Spleen (tissue), 7 donors: ENCODE measurements around the gene SLC27A2.

ENCODE experiments used
- POLR2AphosphoS5 ChIP-seq, 3 donors: sonication (generic); formaldehyde crosslinking; IDR thresholded peaks; one replicate each; pipeline ENCODE4 v1.5.1; 2017; ENCODE audit warnings: antibody characterized with exemption in 3 of 3
- TF ChIP-seq, protein P1 (sequence below), 11 experiments: fragments of 200-600 bp in 7 of 11; fragments of 450-650 bp in 4 of 11; sonication (generic) in 4 of 11; IDR thresholded peaks in 8 of 11; conservative IDR thresholded peaks in 3 of 11; 1 replicate in 7 of 11; 2 replicates in 4 of 11; pipeline versions ENCODE4 v1.4.0 to v1.8.0; 2016 to 2021; ENCODE audit warnings: antibody characterized with exemption in 11 of 11, inconsistent platforms in 4 of 11, mild to moderate bottlenecking in 1 of 11
- donor health status: DM: no; HTN: no; CAD: no; lungs with moderate emphysema.
- donor health status: DM: no; HTN: no; CAD: no.
- donor health status: DM: no; HTN: no; CAD: no.

DNA sequence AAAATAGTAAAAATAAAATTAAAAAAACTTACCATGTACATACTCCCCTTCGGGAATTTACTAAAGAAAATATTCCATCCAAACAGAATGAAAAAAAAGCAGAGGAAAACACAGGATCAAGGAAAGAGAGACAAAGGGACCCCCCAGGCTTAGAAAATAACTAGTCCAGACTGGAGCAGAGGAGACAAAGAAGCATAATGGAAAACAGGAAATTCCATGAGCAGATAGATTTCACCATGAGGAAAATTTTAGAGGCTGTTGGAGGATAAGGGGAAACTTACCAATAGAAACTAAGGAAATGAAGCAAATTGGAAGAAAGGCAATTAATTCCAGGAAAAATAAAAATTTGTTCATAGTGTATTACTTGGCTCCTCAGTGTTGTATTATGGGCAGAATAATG is 36.7 kb downstream of the SLC27A2 start:
- TF ChIP-seq, protein P1, sequence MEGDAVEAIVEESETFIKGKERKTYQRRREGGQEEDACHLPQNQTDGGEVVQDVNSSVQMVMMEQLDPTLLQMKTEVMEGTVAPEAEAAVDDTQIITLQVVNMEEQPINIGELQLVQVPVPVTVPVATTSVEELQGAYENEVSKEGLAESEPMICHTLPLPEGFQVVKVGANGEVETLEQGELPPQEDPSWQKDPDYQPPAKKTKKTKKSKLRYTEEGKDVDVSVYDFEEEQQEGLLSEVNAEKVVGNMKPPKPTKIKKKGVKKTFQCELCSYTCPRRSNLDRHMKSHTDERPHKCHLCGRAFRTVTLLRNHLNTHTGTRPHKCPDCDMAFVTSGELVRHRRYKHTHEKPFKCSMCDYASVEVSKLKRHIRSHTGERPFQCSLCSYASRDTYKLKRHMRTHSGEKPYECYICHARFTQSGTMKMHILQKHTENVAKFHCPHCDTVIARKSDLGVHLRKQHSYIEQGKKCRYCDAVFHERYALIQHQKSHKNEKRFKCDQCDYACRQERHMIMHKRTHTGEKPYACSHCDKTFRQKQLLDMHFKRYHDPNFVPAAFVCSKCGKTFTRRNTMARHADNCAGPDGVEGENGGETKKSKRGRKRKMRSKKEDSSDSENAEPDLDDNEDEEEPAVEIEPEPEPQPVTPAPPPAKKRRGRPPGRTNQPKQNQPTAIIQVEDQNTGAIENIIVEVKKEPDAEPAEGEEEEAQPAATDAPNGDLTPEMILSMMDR (IDR thresholded peaks at IDR 0.05 in 8 of 11, conservative IDR thresholded peaks at IDR 0.05 in 3 of 11): no peak
- TF ChIP-seq POLR2AphosphoS5 (IDR thresholded peaks at IDR 0.05): no peak
